Frontal cortex (tissue), 4 donors: ENCODE measurements around the gene PLPPR5. TPM values are rescaled to one million over a fixed set of nuclear protein-coding genes. Genes with fewer than 3 reads are reported as not detected.
"Not testable (repeated sequence)": the region's sequence is repeated elsewhere in the genome, so short reads cannot be mapped to it uniquely, and the experiment has no call there.

Experiments used
- DNase-seq, 2 donors: peaks; one replicate each; pipeline ENCODE4 v3.0.0; 2012; ENCODE audit warnings: low spot score in 2 of 2
- FAIRE-seq: peaks from 2 replicates; lab custom pipeline; 2012; peaks lifted over from hg19 to GRCh38; lab: Jason Lieb, UNC
- total RNA-seq: library from RNA; depleted of rRNA; stranded (reverse); fragments of >200 nt; gene quantifications from one replicate; pipeline ENCODE4 v1.2.3, GENCODE V29; 2014
- donor health status: control.
- donor health status: control.
- donor health status: control.

PLPPR5 gene
- total RNA-seq, 1 donor from 2014 or later = 70.9 TPM

DNA sequence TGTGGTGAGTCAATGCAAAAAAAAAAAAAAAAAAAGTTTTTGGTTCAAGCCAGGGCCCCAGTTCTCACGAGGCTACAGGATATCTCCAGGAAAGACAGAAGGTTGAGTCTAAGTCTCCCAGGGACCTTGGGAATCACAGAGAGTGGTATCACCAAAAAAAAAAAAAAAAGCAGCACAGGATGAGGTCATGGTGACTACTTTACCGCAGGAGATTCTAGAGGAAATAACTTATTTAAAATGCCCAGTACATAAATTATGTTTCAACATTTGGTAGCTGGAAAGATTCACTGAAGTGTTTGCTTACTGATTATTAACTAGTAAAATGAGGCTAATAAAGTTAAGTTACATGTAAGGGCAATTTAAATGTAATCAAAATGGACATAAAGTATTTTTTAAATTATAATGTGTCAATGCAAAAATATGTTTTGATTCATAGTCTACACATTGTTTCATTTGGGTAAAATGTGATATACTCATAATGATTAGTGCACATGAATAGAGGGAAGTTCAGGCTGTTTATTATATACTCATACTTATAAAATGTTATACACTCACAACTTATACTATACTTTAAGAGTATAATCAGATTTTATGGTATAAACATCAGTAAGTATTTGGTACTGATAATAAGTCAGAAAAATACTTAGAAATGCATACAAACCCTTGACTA lies 84.1 kb downstream of the PLPPR5 start:
- FAIRE-seq = no peak
- DNase-seq = no peak

DNA sequence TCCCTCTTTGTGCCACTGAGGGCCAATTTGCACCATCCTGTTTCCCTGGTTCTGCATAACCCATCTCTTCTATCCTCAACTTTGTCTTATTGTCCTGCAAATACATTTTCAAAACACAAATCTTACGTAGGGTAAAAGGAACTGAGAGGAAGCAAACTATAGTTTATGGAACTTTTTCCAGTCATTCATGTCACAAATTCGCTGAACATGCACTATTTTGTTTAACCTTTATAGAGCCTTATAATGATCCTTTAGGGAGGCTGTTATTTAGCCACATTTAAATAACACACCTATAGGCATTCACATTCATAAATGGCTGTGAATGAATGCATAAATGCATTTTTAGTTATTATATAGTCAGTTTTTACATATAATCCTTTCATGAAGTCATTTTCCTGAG lies 85.0 kb downstream of the PLPPR5 start:
- DNase-seq (no peak), FAIRE-seq (no peak)

DNA sequence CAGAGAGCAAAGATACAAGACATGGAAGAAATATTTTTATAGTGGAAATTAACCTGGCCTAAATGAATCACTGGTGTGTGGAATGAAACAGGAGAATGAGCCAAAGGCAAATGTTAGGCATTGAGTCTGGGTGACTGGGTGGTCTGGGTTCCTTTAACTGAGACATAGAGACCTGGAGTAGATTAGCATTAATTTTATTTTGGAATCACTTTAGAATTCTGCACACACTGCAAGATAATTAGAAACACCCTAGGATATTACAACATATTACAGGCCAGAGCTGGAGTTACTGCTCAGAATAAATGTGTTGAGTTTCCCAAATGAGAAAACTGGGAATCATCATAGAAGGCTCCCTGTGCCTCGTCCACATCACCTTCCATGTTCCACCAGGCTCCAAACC lies 85.5 kb downstream of the PLPPR5 start:
- DNase-seq = no peak
- no peak for FAIRE-seq

DNA sequence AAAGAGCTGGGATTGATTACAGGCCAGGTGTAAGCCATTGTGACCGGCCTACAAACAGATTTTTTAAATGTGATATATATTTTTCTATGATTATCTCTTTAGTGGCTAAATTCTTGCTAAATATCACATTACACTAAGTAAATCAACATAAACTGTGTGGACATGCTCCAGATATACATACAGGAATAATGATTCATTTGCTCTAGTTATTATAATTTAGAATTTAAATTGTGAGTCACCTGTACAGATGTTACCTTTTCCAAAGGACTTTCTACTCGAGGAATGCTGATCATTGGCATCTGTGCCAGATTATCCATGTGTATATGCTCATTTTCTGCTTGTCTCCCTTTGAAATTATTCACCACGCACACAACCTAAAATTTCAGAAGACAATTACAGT lies 90.1 kb downstream of the PLPPR5 start:
- FAIRE-seq (no peak), DNase-seq (no peak)

DNA sequence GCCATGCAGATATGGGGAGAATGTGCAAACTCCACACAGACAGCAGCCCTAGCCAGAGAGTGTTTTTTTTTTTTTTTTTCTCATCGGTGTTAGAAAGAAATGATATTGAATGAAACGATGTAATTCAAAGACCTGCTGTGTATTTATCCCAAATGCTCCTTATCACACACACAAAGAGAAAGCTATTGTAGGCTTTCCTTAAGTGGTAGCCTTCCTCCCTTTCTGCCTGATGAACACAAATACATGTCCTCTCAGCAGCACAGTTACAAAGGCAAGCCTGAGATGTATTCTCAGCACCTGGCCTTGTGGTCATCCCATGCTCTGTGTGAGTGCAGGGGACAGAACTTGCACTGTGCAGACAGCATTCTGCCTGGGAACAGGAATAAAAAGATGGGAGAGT lies 93.8 kb downstream of the PLPPR5 start:
- DNase-seq (no peak), FAIRE-seq (no peak)

DNA sequence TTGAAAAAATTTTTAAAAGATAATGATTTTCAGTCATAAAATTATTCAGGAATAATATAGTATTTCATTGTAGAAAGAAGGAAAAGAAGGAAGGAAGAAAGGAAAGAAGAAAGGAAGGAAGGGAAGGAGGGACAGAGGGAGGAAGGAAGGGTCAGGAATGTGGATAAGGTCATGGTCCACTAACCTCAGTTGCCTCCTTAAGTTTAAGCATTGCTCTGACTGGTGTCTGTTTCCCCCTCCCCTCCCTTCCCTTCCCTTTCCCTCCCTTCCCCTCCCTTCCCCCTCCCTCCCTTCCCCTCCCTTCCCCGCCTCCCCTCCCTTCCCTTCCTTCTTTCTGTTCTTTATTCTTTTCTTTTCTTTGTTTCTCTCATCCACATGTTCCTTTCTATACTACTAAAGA lies 95.7 kb downstream of the PLPPR5 start:
- FAIRE-seq = no peak

DNA sequence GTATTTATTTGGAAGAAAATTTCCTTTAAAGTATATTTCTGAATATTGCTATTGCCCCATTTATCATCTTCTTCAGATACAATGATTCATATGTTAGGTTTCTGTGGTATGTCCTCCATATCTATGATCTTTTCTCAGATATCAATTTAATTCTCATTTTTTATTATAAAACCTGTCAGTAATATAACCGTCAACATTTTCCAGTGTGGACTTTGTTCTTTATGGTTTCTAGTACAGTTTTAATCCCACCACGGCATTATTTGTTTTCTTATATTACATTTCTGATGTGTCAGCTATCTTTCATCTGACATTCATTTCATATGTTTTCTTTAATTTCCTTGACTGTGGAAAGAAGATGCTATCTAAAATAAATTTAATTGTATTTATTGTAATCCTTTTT lies 97.9 kb downstream of the PLPPR5 start:
- FAIRE-seq (no peak), DNase-seq (no peak)

More for the DNA sequence above, 95.7 kb downstream of the PLPPR5 start:
- DNase-seq = no peak

DNA sequence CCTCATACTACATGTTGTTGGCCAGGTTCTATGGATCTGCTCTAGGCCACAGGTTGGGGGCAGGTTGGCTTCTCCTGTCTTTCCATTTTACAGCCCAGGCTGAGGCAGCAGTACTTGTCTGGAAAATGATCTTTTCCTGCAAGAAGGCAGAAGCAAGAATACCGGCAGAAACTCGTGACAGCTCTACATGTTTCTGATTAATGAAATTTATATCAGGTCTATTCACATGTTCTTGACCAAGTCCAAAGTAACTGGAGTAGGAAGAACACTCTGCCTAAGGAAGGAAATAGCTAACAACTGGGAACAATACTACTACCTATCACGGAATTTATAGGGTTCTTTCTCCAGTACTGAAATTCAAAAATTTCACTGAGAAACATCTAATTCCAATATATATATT lies 98.3 kb downstream of the PLPPR5 start:
- DNase-seq (no peak), FAIRE-seq (no peak)

DNA sequence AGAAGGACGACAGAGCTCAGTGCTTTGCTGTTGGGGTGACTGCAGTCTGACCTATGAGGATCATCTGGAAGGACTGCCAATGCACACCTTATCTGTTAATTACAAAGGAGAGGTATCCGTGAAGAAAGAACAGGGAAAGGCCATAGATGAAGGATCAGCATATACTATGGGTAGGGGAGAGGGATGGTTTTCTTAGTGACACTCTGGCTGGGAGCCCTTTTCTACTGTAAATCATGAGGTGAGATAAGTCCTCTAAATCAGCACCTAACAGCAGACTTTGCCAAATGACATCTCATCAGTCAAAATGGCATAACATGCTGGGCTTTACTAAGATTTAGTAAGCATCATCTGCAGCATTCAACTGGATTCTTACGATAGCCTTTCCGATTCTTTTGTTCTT lies 100.0 kb downstream of the PLPPR5 start:
- DNase-seq (no peak), FAIRE-seq (no peak)

DNA sequence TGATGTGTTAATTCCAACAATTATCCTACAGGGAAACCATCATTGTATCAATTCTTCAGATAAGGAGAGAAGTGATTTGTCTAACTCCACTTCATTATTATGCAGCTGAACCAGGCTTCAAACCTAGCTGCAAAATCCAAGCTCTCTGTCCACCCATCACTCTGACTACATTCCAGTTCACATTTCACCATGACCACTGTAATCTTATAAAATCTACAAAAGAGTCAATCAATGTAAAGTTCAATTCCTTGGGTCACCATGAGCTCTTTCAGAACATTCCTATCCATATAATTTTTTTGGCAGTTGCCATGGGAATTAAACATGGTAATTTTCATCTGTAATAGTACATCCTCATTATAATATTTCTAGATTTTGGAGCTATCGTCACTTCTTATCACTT lies 100.9 kb downstream of the PLPPR5 start:
- FAIRE-seq = no peak
- no peak for DNase-seq

DNA sequence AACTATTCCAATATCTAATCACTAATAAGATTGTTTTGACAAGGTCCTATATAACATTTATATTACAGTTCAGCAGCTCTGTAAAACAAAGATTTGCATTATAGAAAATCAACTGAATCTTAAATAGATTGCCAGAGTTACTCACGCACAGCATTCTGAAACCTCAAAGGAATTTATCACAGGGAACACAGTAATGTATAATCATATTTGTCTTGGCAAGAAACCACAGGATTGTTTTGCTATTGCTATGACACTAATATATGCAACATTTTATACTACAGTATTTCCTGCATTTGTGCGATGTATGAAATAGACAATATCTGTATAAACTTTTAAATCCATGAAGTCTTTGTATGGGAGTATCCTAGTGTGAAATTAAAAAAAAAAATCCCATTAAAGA lies 101.4 kb downstream of the PLPPR5 start:
- no peak for DNase-seq
- FAIRE-seq = no peak

DNA sequence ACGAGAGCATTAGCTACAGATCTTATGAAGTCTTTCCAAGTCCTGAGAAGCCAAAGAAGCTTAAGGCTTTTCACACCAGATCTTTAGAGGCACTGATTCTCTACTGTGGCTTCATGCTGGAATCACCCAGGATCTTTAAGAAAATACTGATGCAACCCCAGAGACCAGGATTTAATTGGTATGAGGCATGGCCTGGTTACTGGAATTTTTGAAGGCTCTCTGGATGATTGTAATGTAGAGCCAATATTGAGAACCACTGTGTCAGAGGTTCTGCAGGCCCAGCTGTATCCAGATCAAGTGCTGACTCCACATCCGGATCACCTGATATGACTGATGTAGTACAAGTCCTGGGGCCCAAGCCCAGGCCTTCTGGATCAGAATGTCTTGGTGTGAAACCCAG lies 105.7 kb downstream of the PLPPR5 start:
- DNase-seq (no peak), FAIRE-seq (no peak)

DNA sequence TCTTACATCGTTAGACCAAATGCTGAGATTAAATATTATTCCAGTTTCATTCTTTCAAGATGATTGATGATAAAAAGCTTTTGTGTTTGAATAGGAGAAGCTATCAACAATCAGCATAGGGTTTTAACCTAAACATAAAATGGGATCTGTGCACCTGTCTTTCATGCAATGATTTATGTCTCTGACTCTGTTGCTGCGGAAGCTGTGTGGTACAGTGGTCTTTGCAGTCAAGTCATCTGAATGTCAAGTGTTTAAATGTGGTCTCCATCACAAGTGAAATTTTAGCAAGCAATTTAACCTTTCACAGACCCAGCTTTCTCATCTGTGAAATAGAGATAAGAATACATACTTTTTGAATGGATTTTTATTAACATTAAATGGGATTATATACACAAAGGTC lies 107.2 kb downstream of the PLPPR5 start:
- FAIRE-seq = no peak
- DNase-seq = no peak

DNA sequence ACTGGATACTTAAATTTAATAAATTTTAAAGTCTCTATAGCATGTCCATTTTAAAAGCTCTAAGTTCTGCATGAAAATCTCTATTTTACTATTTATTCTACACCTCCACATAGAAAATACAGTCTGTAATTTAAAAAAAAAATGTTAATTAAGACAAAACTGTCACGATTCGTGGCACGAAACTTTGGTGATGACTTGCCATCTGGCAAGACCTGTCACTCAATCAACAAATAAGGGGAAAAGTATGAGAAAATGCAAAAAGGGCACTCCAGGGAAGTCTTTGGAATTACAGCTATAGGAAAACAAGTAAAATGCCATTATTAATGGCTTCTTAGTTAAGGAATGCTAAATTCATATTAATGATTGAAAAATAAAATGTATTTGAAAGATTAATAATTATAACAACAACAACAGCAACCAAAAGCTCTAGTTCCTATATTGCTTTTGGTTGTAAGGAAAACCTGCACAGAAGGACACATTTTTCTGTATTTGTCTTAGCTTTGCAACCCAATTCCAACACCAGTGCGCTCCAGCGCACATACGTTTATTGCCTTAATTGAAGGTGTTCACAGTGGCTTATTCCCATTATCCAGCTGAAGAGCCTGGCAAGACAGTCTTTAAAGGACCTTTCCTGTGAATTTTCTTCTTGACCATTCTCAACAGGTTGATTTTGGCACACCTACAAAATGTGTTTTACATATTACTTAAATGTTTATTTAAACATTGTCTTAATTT lies 107.8 kb downstream of the PLPPR5 start:
- DNase-seq (no peak), FAIRE-seq (no peak)

DNA sequence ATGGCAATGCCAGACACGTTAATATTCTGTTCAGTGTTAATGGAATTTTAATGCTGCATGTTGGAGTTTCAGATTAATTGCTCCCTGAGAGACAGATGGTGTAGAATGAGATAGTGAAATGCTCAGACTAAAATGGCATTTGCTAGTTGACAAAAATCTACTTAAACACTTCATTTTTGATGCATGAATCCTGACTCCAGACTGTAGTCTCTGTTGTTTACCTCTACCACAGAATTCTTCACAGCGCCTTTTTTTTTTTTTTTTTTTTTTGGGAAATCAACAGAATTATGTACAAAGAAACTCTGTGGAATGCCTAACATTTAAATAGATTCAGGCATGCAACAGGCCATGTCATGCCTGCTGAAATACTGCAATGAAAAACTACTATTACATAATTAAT lies 111.3 kb downstream of the PLPPR5 start:
- DNase-seq (no peak), FAIRE-seq (no peak)

DNA sequence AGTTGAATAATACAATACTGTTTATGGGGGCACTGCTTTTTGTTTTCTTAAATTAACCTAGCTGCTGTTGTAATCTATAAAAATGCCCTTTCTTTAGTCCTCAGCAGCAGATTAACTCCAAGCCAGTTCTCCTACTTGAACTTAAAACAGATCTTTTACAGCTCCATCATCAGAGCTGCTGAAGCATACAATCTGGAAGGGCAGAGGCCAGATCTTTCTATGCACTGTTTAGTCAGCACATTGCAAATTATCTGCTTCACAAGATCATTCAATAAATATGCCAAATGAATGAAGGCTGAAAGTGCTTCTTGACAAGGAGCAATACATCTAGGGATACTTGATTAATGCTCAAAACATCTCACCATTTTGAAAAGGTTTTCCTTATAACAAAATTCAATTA lies 115.8 kb downstream of the PLPPR5 start:
- DNase-seq = no peak
- no peak for FAIRE-seq

DNA sequence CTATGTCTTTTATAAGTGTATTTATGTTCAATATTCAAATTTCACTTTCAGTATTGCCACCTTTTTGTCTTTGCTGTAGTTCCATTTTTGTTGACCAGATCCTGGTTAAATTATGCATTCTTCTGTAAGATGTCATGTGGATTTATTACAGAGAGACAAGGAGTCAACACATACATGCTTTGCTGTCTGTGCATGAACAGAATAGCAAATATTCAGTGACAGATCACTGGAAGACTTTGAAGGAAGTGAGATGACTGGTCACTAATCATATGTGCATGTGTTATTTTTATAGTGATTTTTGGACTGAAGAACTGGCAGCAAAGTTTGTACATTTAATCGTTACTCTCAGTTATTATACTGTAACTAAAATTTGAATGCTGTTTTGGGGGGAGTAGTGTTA lies 117.2 kb downstream of the PLPPR5 start:
- no peak for FAIRE-seq
- DNase-seq = no peak

DNA sequence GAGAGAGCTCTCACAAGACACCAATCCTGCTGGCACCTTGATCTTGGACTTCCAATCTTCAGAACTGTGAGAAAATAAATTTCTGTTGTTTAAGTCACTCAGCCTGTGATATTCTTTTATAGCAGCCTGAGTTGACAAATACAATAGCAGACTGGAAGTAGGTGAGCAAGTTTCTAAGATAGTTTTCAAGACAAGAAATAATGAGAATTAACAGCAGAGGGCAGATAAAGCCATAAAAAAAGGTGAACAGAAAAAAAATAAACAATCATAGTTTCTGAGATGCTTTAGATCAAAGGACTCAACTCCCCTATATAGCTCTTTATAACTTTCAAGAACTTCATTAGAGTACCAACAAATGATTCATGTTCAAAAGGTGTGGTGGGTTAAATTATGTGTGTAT lies 119.8 kb downstream of the PLPPR5 start:
- FAIRE-seq (no peak), DNase-seq (no peak)

DNA sequence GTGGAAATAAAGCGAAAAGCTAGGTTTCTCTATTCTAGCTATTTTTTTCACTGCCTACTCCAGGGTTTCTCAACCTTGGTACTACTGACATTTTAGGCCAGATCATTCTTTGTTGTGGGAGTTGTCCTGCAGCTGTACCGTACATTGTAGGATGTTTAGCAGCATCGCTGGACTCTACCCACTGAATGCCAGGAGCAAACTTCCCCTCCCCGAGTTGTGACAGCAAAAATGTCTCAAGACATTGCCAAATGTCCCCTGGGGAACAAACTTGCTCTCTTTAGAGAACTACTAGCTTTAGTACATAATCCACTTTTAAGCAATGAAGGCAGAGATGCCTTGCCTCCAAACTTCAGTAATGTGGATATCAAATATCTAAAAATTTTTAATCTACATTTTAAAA lies 122.8 kb downstream of the PLPPR5 start:
- DNase-seq (no peak), FAIRE-seq (no peak)

DNA sequence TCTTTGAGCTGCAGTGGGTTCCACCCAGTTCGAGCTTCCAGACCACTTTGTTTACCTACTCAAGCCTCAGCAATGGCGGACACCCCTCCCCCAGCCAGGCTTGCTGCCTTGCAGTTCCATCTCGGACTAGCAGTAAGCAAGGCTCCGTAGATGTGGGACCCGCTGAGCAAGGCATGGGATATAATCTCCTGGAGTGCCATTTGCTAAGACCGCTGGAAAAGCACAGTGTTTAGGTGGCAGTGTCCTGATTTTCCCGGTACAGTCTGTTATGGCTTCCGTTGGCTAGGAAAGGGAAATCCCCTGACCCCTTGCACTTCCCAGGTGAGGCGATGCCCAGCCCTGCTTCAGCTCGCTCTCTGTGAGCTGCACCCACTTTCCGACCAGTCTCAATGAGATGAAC lies 123.4 kb downstream of the PLPPR5 start:
- not testable (repeated sequence) for FAIRE-seq, DNase-seq

DNA sequence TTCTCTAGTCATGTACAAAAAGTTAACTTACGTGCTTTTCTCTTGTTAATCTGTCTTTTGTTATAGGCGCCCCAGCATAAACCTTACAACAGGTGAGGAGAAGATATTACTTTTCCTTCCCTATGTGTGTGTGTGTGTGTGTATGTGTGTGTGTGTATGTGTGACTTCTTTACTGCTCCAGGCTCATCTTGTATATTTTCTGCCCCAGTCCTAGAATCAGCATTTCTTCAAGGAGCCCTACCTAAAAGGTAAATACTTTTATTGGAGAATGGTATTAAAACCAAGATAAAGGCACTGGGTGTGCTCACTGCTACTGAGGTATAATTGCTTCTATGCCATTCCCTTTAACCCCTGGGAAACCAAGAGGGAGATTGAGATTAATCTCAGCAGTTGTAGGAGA lies 129.8 kb downstream of the PLPPR5 start:
- FAIRE-seq (no peak), DNase-seq (no peak)
